ENCODE results near the gene ADNP.
"Not testable (repeated sequence)": the region's sequence is repeated elsewhere in the genome, so short reads cannot be mapped to it uniquely, and the experiment has no call there.

Gene ADNP

GRCh38 chr20:50900261-50900660 is 31.0 kb downstream of the ADNP start:
- no peak for DNase-seq

DNA sequence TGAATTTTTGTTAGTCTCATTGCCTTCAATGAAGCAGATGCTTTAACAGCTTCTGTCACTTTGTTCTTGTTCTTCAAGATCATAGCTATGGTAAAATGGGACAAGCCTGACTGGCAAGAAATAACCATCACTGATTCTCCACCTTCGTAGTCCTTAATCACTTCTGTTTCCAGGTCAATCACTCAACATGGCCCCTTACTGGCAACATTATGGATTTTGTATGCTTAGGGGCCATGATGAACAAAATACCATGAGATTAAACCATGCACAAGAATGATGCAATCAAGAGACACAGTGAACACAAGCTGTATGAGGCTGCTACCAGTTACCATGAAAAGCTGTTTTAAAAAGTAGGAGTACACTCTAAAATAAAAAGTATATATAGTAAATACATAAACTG is 32.8 kb downstream of the ADNP start:
- no peak for DNase-seq

- no peak for DNase-seq
Measured at GRCh38 chr20:50895111-50895830, 36.0 kb downstream of the ADNP start.

- DNase-seq: no peak
Measured at GRCh38 chr20:50893620-50894019, 37.6 kb downstream of the ADNP start.

DNA sequence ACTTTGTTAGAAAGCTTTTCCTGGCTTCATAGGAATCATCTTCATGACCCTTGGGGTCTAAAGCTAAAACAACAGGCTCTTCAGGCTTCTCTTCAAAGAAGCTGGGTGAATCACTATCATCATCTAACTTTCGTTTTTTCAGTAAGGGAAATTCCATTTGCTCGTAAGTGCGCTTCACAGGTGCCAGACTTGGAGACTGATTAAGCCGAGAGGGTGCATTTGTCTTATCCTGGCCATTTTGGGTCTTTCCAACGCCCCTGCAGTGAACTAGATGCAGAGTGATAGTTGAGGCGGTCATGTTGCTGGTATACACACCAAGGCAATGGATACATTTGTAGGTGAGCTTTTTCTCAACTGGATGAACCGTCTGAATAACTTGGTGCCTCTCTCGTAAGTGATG is 38.8 kb downstream of the ADNP start:
- DNase-seq: no peak

DNA sequence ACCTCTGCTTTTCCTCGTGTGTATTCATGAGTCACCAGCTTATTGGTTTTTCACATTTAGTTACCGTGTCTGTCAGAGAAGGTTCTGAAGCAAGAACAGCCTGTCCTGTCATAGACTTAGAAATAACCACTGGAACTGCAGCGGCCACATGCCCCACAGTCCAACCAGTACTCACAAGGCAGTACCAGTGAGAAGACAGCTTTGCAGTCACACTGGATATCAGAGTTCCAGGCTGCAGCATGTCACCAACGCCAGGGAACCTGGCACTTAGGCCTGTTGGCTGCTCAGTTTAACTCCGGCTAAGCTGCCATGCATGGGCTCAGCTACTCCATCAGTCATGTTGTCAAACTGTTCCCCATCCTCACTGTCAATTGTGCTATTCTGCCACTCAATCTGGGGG is 40.1 kb downstream of the ADNP start:
- DNase-seq: no peak

GRCh38 chr20:50887576-50887975 is 43.7 kb downstream of the ADNP start:
- DNase-seq: no peak

DNA sequence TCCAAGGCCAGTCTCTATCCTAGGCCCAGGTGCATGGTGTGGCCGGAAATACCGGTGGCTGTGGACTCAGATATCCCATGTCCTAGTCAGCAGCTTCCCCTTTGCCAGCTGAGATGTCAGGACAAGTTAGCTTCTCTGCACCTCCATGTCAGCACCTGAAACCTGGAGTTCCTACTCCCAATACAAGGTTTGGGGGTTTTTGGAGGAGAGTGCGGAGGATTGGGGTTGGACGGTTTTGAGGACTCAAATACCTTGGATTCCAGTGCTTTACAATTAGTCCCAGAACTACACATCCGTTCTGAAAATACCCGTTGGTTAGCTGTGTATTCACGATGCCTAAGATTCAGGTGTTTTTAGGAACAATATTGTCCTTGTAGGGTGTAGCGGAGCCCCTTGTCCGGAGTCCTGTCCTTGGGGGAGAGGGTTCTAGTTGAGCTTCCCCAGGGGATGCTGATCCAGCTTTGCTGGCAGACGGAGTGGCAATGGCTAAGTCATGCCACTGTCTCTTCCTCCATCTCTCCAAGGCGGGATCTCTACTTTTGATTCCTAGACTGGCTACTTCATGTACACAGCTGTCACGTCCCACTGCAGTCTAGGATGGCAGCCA is 45.0 kb downstream of the ADNP start:
- no peak for DNase-seq

DNA sequence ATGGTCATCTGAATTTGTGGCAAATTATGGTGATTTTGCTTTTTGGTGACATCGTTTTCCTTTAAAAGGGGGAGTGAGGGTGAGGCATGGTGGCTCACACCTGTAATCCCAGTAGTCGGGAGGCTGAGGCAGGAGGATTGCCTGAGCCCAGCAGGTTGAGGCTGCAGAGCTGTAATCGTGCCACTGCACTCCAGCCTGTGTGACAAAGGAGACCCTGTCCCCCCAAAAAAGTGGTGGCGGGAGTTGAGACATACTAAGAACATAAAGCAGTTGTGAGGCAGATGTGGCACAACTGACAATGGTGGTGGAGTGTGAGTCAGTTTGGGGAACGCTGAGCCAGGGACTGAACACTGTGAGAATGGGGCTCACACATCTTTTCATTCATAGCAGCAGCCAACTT is 45.5 kb downstream of the ADNP start:
- DNase-seq: no peak

DNA sequence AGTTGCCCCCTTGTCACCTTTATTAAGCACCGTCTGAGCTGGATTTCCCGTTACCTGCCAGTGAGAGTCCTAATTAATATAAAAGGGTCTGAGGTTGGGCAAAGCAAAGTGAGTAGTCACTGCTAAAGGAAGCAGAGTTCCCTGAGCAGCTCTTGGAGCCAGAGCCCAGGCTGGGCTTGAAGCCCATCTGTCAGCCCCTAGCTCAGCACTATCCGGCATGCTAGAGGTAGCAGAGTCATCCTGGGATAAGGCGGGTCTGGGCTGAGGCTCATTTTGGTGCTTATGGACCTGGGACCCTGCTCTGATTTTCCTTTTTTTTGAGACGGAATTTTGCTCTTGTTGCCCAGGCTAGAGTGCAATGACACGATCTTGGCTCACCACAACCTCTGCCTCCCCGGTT is 46.2 kb downstream of the ADNP start:
- no peak for DNase-seq

GRCh38 chr20:50883856-50884255 is 47.4 kb downstream of the ADNP start:
- no peak for DNase-seq

DNA sequence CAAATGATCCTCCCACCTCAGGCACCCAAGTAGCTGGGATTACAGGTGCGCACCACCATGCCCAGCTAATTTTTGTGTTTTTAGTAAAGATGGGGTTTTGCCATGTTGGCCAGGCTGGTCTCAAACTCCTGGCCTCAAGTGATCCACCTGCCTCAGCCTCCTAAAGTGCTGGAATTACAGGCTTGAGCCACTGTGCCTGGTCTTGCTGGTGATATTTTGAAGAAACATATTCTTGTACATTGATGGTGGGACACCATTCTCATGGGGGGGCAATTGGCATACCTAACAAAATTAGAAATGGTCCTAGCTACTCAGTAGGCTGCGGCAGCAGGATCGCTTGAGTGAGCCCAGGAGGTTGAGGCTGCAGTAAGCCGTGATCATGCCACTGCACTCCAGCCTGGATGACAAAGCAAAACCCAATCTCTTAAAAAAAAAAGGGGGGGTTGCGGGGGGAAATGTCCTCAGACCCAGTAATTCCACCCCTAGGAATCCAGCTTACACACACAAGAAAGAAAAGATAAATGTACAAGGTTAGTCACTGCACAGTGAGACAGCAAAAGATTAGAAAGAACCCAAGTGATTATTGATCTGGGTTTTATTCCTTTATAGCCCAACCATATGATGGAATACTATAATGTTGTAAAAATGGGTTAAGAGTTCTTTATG is 49.3 kb downstream of the ADNP start:
- DNase-seq: not testable (repeated sequence)

DNA sequence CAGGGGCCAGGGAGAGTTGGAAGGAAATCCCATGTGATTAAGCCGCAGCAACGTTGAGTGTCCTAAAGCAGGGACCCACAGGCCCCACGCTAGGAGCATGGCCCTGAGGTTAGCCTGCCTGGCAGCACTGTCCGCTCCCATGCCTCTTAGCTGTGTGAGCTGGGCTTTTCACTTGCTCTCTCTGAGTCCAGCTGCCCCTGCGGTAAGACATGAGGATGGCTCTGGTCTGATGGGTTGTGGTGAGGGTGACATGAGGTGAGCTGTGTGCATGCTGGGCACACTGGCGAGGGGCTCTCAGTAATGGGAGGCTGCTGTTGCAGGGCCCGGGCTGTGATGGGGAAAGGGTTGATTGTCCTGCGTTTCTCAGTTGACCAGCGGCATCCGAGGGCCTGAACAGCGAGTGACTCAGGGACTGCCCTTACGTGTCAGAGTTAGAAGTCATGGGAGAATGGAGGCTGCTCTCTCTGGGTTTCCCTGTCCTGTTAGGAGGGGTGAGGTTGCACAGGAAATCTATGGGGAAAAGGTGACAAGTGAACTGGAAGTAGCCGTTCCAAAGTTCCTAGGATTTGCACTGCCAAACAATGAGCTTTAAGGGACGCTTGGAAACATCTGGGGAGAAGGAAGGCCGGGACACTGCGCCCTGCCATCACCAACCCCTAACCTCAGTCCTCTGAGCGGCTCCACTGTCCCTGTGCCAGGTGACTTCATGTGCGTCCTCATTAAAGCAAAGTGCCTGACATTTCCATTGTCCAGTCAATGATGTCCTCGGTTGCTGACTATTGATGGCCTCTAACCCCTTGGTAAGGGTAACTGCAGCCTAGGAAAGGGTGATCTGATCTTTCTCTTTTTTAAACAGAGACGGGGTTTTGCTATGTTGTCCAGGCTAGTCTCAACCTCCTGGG is 51.3 kb downstream of the ADNP start:
- no peak for DNase-seq

- DNase-seq: no peak
Measured at GRCh38 chr20:50877232-50877743, 53.9 kb downstream of the ADNP start.

- DNase-seq: no peak
Measured at GRCh38 chr20:50876816-50877215, 54.4 kb downstream of the ADNP start.

GRCh38 chr20:50876063-50876685 is 55.1 kb downstream of the ADNP start:
- no peak for DNase-seq

- DNase-seq: no peak
Measured at GRCh38 chr20:50874758-50875665, 56.2 kb downstream of the ADNP start.

- no peak for DNase-seq
Measured at GRCh38 chr20:50874111-50874757, 57.0 kb downstream of the ADNP start.

DNA sequence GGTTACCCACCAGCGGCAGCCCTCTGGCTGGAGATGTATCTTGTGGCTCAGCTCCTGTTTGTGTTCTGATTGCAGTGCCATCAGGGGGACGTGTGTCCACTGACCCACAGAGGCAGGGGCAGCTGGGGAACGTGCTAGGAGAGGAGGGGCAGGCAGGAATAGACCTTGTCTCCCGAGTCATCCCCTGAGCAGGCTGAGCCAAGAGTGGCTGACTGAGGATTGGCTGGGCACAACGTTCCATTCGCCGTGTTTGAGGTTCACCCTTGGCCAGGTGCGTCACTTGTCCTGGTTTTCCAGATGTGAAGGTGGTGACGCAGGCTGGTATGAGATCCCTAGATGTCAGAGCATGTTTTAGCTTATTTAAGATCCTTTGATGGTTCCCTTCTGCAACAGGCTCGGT is 57.7 kb downstream of the ADNP start:
- no peak for DNase-seq

- DNase-seq: no peak
Measured at GRCh38 chr20:50872560-50873425, 58.4 kb downstream of the ADNP start.

All from NCI-H510A (cell line).